ENCODE measurements around the gene BASP1. TPM values are rescaled to one million over a fixed set of nuclear protein-coding genes. Genes with fewer than 3 reads are reported as not detected.
A peak's percentile ranks its signal among the peaks of the same experiment; 100 is the strongest.

Gene BASP1
- total and polyA plus RNA-seq, 5 donors = 3.8 to 12.0 (median 8.4) TPM

- no peak for DNase-seq
- no peak overlapping the region for H3K4me3 ChIP-seq (ENCODE audit: low read length)
- no peak overlapping the region for H3K27ac ChIP-seq (ENCODE audit: low read length)
- no peaks in the 10 kb centered on the region for H3K27me3 ChIP-seq (ENCODE audit: control insufficient read depth, insufficient read depth)
- ATAC-seq = no peak
- intact Hi-C loops (cut with DNase I) = loop anchor here in 2 of 4 donors (10.0 kb wide), 1 partner anchor 248 kb away; the partner anchor contains the start of gene MYO10 (in 2 of the 2)
- H3K9me3 ChIP-seq (ENCODE audit: control insufficient read depth, low read length) = no peaks in the 10 kb centered on the region
- peaks cover 3% of the 10 kb centered on the region for H3K4me1 ChIP-seq (ENCODE audit: control insufficient read depth, insufficient read depth, low read length)
- 71% methylated on average over 1 of the region's 1 CpG for WGBS
Measured at GRCh38 chr5:17182981-17183380, 34.5 kb upstream of the BASP1 start.

- intact Hi-C loops (cut with DNase I) = loop anchor here in 2 of 4 donors (10.0 kb wide), 1 partner anchor 249 kb away; the partner anchor contains the start of gene MYO10 (in 2 of the 2)
- H3K4me1 ChIP-seq (ENCODE audit: control insufficient read depth, insufficient read depth, low read length) = peaks cover 3% of the 10 kb centered on the region
- WGBS = 92% methylated on average over 7 of the region's 7 CpGs
- H3K27me3 ChIP-seq (ENCODE audit: control insufficient read depth, insufficient read depth) = no peaks in the 10 kb centered on the region
- no peak overlapping the region for H3K4me3 ChIP-seq (ENCODE audit: low read length)
- no peak overlapping the region for H3K27ac ChIP-seq (ENCODE audit: low read length)
- DNase-seq (no peak), ATAC-seq (no peak)
- H3K9me3 ChIP-seq (ENCODE audit: control insufficient read depth, low read length) = no peaks in the 10 kb centered on the region
Measured at GRCh38 chr5:17183831-17184230, 33.6 kb upstream of the BASP1 start.

GRCh38 chr5:17184588-17184987 lies 32.8 kb upstream of the BASP1 start:
- Histone ChIP-seq H3K27ac (ENCODE audit: low read length) (no peak overlapping the region), H3K4me1 (ENCODE audit: control insufficient read depth, insufficient read depth, low read length) (peaks cover 3% of the 10 kb centered on the region), H3K9me3 (ENCODE audit: control insufficient read depth, low read length) (no peaks in the 10 kb centered on the region), H3K27me3 (ENCODE audit: control insufficient read depth, insufficient read depth) (no peaks in the 10 kb centered on the region), H3K4me3 (ENCODE audit: low read length) (no peak overlapping the region)
- WGBS = 92% methylated on average over 1 of the region's 1 CpG
- intact Hi-C loops (cut with DNase I) = loop anchor here in 2 of 4 donors (10.0 kb wide), 1 partner anchor 250 kb away; the partner anchor contains the start of gene MYO10 (in 2 of the 2)
- ATAC-seq (no peak), DNase-seq (no peak)

GRCh38 chr5:17185349-17185748 lies 32.1 kb upstream of the BASP1 start:
- WGBS = 89% methylated on average over 3 of the region's 3 CpGs
- intact Hi-C loops (cut with DNase I) = loop anchor here in 2 of 4 donors (10.0 kb wide), 1 partner anchor 251 kb away; the partner anchor contains the start of gene MYO10 (in 2 of the 2)
- Histone ChIP-seq H3K27ac (ENCODE audit: low read length) (no peak overlapping the region), H3K4me1 (ENCODE audit: control insufficient read depth, insufficient read depth, low read length) (peaks cover 3% of the 10 kb centered on the region), H3K4me3 (ENCODE audit: low read length) (no peak overlapping the region), H3K27me3 (ENCODE audit: control insufficient read depth, insufficient read depth) (no peaks in the 10 kb centered on the region), H3K9me3 (ENCODE audit: control insufficient read depth, low read length) (no peaks in the 10 kb centered on the region)
- no peak for DNase-seq
- no peak for ATAC-seq

- H3K4me3 ChIP-seq (ENCODE audit: low read length) = no peak overlapping the region
- no peak overlapping the region for H3K27ac ChIP-seq (ENCODE audit: low read length)
- H3K9me3 ChIP-seq (ENCODE audit: control insufficient read depth, low read length) = no peaks in the 10 kb centered on the region
- intact Hi-C loops (cut with DNase I) = loop anchor here in 2 of 4 donors (10.0 kb wide), 1 partner anchor 251 kb away; the partner anchor contains the start of gene MYO10 (in 2 of the 2)
- peaks cover 3% of the 10 kb centered on the region for H3K4me1 ChIP-seq (ENCODE audit: control insufficient read depth, insufficient read depth, low read length)
- H3K27me3 ChIP-seq (ENCODE audit: control insufficient read depth, insufficient read depth) = no peaks in the 10 kb centered on the region
- WGBS = 55% methylated on average over 3 of the region's 3 CpGs
- ATAC-seq (peak; percentile 38 to 81), DNase-seq (peak; percentile 65 to 87 (median 73))
Measured at GRCh38 chr5:17185773-17186172, 31.7 kb upstream of the BASP1 start.

- no peaks in the 10 kb centered on the region for H3K27me3 ChIP-seq (ENCODE audit: control insufficient read depth, insufficient read depth)
- H3K27ac ChIP-seq (ENCODE audit: low read length) = peak overlapping the region; percentile 53
- no peak overlapping the region for H3K4me3 ChIP-seq (ENCODE audit: low read length)
- H3K9me3 ChIP-seq (ENCODE audit: control insufficient read depth, low read length) = no peaks in the 10 kb centered on the region
- ATAC-seq (no peak), DNase-seq (peak in 1 of 3 donors; percentile 49)
- intact Hi-C loops (cut with DNase I) = loop anchor here in 2 of 4 donors (10.0 kb wide), 1 partner anchor 251 kb away; the partner anchor contains the start of gene MYO10 (in 2 of the 2)
- H3K4me1 ChIP-seq (ENCODE audit: control insufficient read depth, insufficient read depth, low read length) = peaks cover 3% of the 10 kb centered on the region
- 72% methylated on average over 4 of the region's 4 CpGs for WGBS
Measured at GRCh38 chr5:17186256-17186655, 31.2 kb upstream of the BASP1 start.

- 84% methylated on average over 7 of the region's 7 CpGs for WGBS
- ATAC-seq (no peak), DNase-seq (no peak)
- Histone ChIP-seq H3K27me3 (ENCODE audit: control insufficient read depth, insufficient read depth) (no peaks in the 10 kb centered on the region), H3K4me3 (ENCODE audit: low read length) (no peak overlapping the region), H3K27ac (ENCODE audit: low read length) (no peak overlapping the region), H3K9me3 (ENCODE audit: control insufficient read depth, low read length) (no peaks in the 10 kb centered on the region), H3K4me1 (ENCODE audit: control insufficient read depth, insufficient read depth, low read length) (peaks cover 3% of the 10 kb centered on the region)
- intact Hi-C loops (cut with DNase I) = loop anchor here in 2 of 4 donors (10.0 kb wide), 1 partner anchor 252 kb away; the partner anchor contains the start of gene MYO10 (in 2 of the 2)
Measured at GRCh38 chr5:17187011-17187785, 30.2 kb upstream of the BASP1 start.

- H3K27ac ChIP-seq (ENCODE audit: low read length) = no peak overlapping the region
Measured at GRCh38 chr5:17187786-17188170, 29.7 kb upstream of the BASP1 start.

GRCh38 chr5:17189381-17190036 lies 27.9 kb upstream of the BASP1 start:
- no peak overlapping the region for H3K27ac ChIP-seq (ENCODE audit: low read length)

More at GRCh38 chr5:17187786-17188170, 29.7 kb upstream of the BASP1 start:
- Histone ChIP-seq H3K4me1 (ENCODE audit: control insufficient read depth, insufficient read depth, low read length) (peaks cover 3% of the 10 kb centered on the region), H3K27me3 (ENCODE audit: control insufficient read depth, insufficient read depth) (no peaks in the 10 kb centered on the region), H3K4me3 (ENCODE audit: low read length) (no peak overlapping the region), H3K9me3 (ENCODE audit: control insufficient read depth, low read length) (no peaks in the 10 kb centered on the region)
- ATAC-seq (no peak), DNase-seq (no peak)
- intact Hi-C loops (cut with DNase I) = loop anchor here in 2 of 4 donors (2.0 to 10.0 kb wide), 2 partner anchors 253 to 397 kb away; partner anchors contain the start of gene MYO10 (in 2 of the 2)
- WGBS = 91% methylated on average over 6 of the region's 6 CpGs

GRCh38 chr5:17190242-17190778 lies 27.1 kb upstream of the BASP1 start:
- WGBS = 2% methylated on average over 4 of the region's 4 CpGs
- Histone ChIP-seq H3K9me3 (ENCODE audit: control insufficient read depth, low read length) (no peaks in the 10 kb centered on the region), H3K4me1 (ENCODE audit: control insufficient read depth, insufficient read depth, low read length) (peaks cover 3% of the 10 kb centered on the region), H3K27me3 (ENCODE audit: control insufficient read depth, insufficient read depth) (no peaks in the 10 kb centered on the region), H3K27ac (ENCODE audit: low read length) (peak overlapping the region; percentile 36), H3K4me3 (ENCODE audit: low read length) (no peak overlapping the region)
- ATAC-seq (peak; percentile 78 to 80), DNase-seq (no peak)
- intact Hi-C loops (cut with DNase I) = loop anchor here in 2 of 4 donors (2.0 to 5.0 kb wide), 3 partner anchors 398 to 733 kb away; no protein-coding TSS in a partner anchor

More at GRCh38 chr5:17189381-17190036, 27.9 kb upstream of the BASP1 start:
- Histone ChIP-seq H3K4me1 (ENCODE audit: control insufficient read depth, insufficient read depth, low read length) (peaks cover 3% of the 10 kb centered on the region), H3K27me3 (ENCODE audit: control insufficient read depth, insufficient read depth) (no peaks in the 10 kb centered on the region), H3K4me3 (ENCODE audit: low read length) (no peak overlapping the region), H3K9me3 (ENCODE audit: control insufficient read depth, low read length) (no peaks in the 10 kb centered on the region)
- DNase-seq (peak; percentile 82 to 93 (median 83)), ATAC-seq (peak; percentile 67 to 84)
- intact Hi-C loops (cut with DNase I) = loop anchor here in 3 of 4 donors (2.0 to 10.0 kb wide), 4 partner anchors 255 to 732 kb away; partner anchors contain the start of gene MYO10 (in 2 of the 3)
- 19% methylated on average over 13 of the region's 13 CpGs for WGBS
